Measurements from ENCODE around the gene ZNHIT6.
"Not testable (repeated sequence)": the region's sequence is repeated elsewhere in the genome, so short reads cannot be mapped to it uniquely, and the experiment has no call there.

Gene ZNHIT6

GRCh38 chr1:85654066-85654782 is 54.0 kb downstream of the ZNHIT6 start:
- DNase-seq (ENCODE audit: low read depth): no peak
- TF ChIP-seq MYC (IDR thresholded peaks at IDR 0.05; ENCODE audit: low read depth, low read length) (no peak), CTCF (IDR thresholded peaks at IDR 0.05; ENCODE audit: low read depth, low read length) (no peak), MAX (IDR thresholded peaks at IDR 0.05; ENCODE audit: low read depth, low read length) (no peak), POLR2A (IDR thresholded peaks at IDR 0.05; ENCODE audit: extremely low read depth, insufficient read length) (no peak)
- H3K4me3 ChIP-seq (ENCODE audit: low read depth, low read length): no peak overlapping the region

- no peak for DNase-seq (ENCODE audit: low read depth)
- no peak overlapping the region for H3K4me3 ChIP-seq (ENCODE audit: low read depth, low read length)
- TF ChIP-seq MYC (IDR thresholded peaks at IDR 0.05; ENCODE audit: low read depth, low read length): no peak
- no peak for TF ChIP-seq POLR2A (IDR thresholded peaks at IDR 0.05; ENCODE audit: extremely low read depth, insufficient read length)
- no peak for TF ChIP-seq CTCF (IDR thresholded peaks at IDR 0.05; ENCODE audit: low read depth, low read length)
- TF ChIP-seq MAX (IDR thresholded peaks at IDR 0.05; ENCODE audit: low read depth, low read length): no peak
These were observed 55.9 kb downstream of the ZNHIT6 start for GRCh38 chr1:85652327-85652726.

- H3K4me3 ChIP-seq (ENCODE audit: low read depth, low read length): no peak overlapping the region
- DNase-seq (ENCODE audit: low read depth): no peak
- no peak for TF ChIP-seq MYC (IDR thresholded peaks at IDR 0.05; ENCODE audit: low read depth, low read length)
- no peak for TF ChIP-seq MAX (IDR thresholded peaks at IDR 0.05; ENCODE audit: low read depth, low read length)
- no peak for TF ChIP-seq POLR2A (IDR thresholded peaks at IDR 0.05; ENCODE audit: extremely low read depth, insufficient read length)
- TF ChIP-seq CTCF (IDR thresholded peaks at IDR 0.05; ENCODE audit: low read depth, low read length): no peak
These were observed 57.6 kb downstream of the ZNHIT6 start for GRCh38 chr1:85650645-85651044.

GRCh38 chr1:85649591-85649990 is 58.6 kb downstream of the ZNHIT6 start:
- DNase-seq (ENCODE audit: low read depth): no peak
- TF ChIP-seq POLR2A (IDR thresholded peaks at IDR 0.05; ENCODE audit: extremely low read depth, insufficient read length): no peak
- TF ChIP-seq MAX (IDR thresholded peaks at IDR 0.05; ENCODE audit: low read depth, low read length): no peak
- no peak for TF ChIP-seq MYC (IDR thresholded peaks at IDR 0.05; ENCODE audit: low read depth, low read length)
- no peak for TF ChIP-seq CTCF (IDR thresholded peaks at IDR 0.05; ENCODE audit: low read depth, low read length)
- no peak overlapping the region for H3K4me3 ChIP-seq (ENCODE audit: low read depth, low read length)

DNA sequence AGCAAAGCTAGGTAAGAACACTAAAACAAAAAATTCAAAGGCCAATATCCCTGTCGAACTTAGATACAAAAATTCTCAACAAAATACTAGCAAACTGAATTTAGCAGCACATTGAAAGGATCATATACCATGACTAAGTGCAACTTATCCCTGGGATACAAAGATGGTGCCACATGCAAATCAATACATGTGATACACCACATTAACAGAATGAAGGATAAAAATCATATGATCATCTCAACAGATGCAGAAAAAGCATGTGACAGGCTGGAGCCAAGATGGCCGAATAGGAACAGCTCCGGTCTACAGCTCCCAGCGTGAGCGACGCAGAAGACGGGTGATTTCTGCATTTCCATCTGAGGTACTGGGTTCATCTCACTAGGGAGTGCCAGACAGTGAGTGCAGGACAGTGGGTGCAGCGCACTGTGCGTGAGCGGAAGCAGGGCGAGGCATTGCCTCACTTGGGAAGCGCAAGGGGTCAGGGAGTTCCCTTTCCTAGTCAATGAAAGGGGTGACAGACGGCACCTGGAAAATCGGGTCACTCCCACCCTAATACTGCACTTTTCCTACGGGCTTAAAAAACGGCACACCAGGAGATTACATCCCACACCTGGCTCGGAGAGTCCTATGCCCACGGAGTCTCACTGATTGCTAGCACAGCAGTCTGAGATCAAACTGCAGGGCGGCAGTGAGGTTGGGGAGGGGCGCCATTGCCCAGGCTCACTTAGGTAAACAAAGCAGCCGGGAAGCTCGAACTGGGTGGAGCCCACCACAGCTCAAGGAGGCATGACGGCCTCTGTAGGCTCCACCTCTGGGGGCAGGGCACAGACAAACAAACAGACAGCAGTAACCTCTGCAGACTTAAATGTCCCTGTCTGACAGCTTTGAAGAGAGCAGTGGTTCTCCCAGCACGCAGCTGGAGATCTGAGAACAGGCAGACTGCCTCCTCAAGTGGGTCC is 66.4 kb downstream of the ZNHIT6 start:
- DNase-seq (ENCODE audit: low read depth); H3K4me3 ChIP-seq (ENCODE audit: low read depth, low read length): not testable (repeated sequence)

DNA sequence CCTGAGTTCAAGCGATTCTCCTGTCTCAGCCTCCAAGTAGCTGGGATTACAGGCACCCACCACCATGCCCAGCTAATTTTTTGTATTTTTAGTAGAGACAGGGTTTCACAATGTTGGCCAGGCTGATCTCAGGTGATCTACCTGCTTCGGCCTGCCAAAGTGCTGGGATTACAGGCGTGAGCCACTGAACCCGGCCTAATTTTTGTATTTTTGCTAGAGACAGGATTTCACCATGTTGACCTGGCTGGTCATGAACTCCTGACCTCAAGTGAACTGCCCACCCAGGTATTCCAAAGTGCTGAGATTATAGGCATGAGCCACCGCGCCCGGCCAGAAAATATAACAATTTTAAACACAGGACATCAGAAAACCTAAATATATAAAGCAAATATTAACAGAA is 68.3 kb downstream of the ZNHIT6 start:
- DNase-seq (ENCODE audit: low read depth); H3K4me3 ChIP-seq (ENCODE audit: low read depth, low read length): not testable (repeated sequence)
